HEK293 (cell line): ENCODE measurements around the gene ZGPAT.

Experiments used
- CTCF ChIA-PET: fragments of 350-600 bp; formaldehyde crosslinking; extraction: SDS; loops from one replicate; lab custom pipeline; 2021; ENCODE audit warnings: antibody characterized with exemption; lab: Yijun Ruan, JAX
- POLR2A ChIA-PET: fragments of 300-600 bp; formaldehyde crosslinking; extraction: SDS; loops from one replicate; lab custom pipeline; 2020; ENCODE audit warnings: antibody characterized with exemption, inconsistent platforms; lab: Yijun Ruan, JAX
- H3K27ac ChIP-seq: fragments of 200-500 bp; sonication (Bioruptor generic); 2 replicates; pipeline ENCODE4 v1.5.1; 2014; ENCODE audit warnings: low read depth, low read length, control low read depth, inconsistent platforms; ENCODE audit errors: extremely low read depth
- H3K36me3 ChIP-seq, 2 experiments: fragments of 200-500 bp in 1 of 2; sonication (Bioruptor generic) in 1 of 2; 1 replicate in 1 of 2; 2 replicates in 1 of 2; pipeline ENCODE4 v1.5.1; 2014 to 2017; ENCODE audit warnings: inconsistent platforms in 2 of 2, low read length in 2 of 2; ENCODE audit not compliant: control insufficient read depth in 2 of 2, insufficient read depth in 1 of 2
- H3K4me1 ChIP-seq: fragments of 200-500 bp; sonication (Bioruptor generic); 2 replicates; pipeline ENCODE4 v1.5.1; 2014; ENCODE audit warnings: mild to moderate bottlenecking, low read length, inconsistent platforms; ENCODE audit not compliant: control insufficient read depth, insufficient read depth
- H3K4me3 ChIP-seq: 2 replicates; pipeline ENCODE4 v1.5.1; 2011; ENCODE audit warnings: low read depth, mild to moderate bottlenecking, control low read depth, low read length, moderate library complexity
- H3K9me3 ChIP-seq: fragments of 200-500 bp; sonication (Bioruptor generic); 2 replicates; pipeline ENCODE4 v1.5.1; 2014; ENCODE audit warnings: low read depth, low read length, inconsistent platforms; ENCODE audit not compliant: control insufficient read depth, insufficient read depth
- GLI4 ChIP-seq: fragments of 450-650 bp; formaldehyde crosslinking; IDR thresholded peaks from 2 replicates; pipeline ENCODE4 v1.5.1; 2016; ENCODE audit warnings: missing biosample characterization, missing genetic modification characterization
- GLIS1 ChIP-seq: fragments of 450-650 bp; formaldehyde crosslinking; IDR thresholded peaks from 2 replicates; pipeline ENCODE4 v1.5.1; 2016; ENCODE audit warnings: missing biosample characterization, missing genetic modification characterization
- GLIS2 ChIP-seq: fragments of 450-650 bp; formaldehyde crosslinking; IDR thresholded peaks from 2 replicates; pipeline ENCODE4 v1.5.1; 2016; ENCODE audit warnings: missing biosample characterization, missing genetic modification characterization
- HOXD13 ChIP-seq: sonication (generic); formaldehyde crosslinking; IDR thresholded peaks from 2 replicates; pipeline ENCODE4 v1.8.0; 2022; ENCODE audit warnings: missing genetic modification reagents, borderline replicate concordance
- KLF7 ChIP-seq: fragments of 450-650 bp; formaldehyde crosslinking; IDR thresholded peaks from 2 replicates; pipeline ENCODE4 v1.5.1; 2016; ENCODE audit warnings: missing biosample characterization, missing genetic modification characterization, borderline replicate concordance
- OSR2 ChIP-seq: fragments of 450-650 bp; formaldehyde crosslinking; IDR thresholded peaks from 2 replicates; pipeline ENCODE4 v1.5.1; 2016; ENCODE audit warnings: missing biosample characterization, missing genetic modification characterization
- OVOL3 ChIP-seq: fragments of 450-650 bp; formaldehyde crosslinking; IDR thresholded peaks from 2 replicates; pipeline ENCODE4 v1.5.1; 2016; ENCODE audit warnings: missing biosample characterization, missing genetic modification characterization
- RBAK ChIP-seq: fragments of 450-650 bp; formaldehyde crosslinking; IDR thresholded peaks from 2 replicates; pipeline ENCODE4 v1.5.1; 2016; ENCODE audit warnings: missing biosample characterization, missing genetic modification characterization
- SP3 ChIP-seq: fragments of 450-650 bp; formaldehyde crosslinking; IDR thresholded peaks from 2 replicates; pipeline ENCODE4 v1.5.1; 2016; ENCODE audit warnings: missing biosample characterization, missing genetic modification characterization
- YY2 ChIP-seq: fragments of 450-650 bp; formaldehyde crosslinking; IDR thresholded peaks from 2 replicates; pipeline ENCODE4 v1.5.1; 2016; ENCODE audit warnings: missing biosample characterization, missing genetic modification characterization
- ZFP69B ChIP-seq: fragments of 450-650 bp; formaldehyde crosslinking; IDR thresholded peaks from 2 replicates; pipeline ENCODE4 v1.5.1; 2016; ENCODE audit warnings: missing biosample characterization, missing genetic modification characterization
- ZIC2 ChIP-seq: fragments of 450-650 bp; formaldehyde crosslinking; IDR thresholded peaks from 2 replicates; pipeline ENCODE4 v1.5.1; 2016; ENCODE audit warnings: missing biosample characterization, missing genetic modification characterization
- ZNF114 ChIP-seq: fragments of 450-650 bp; formaldehyde crosslinking; IDR thresholded peaks from 2 replicates; pipeline ENCODE4 v1.5.0; 2017; ENCODE audit warnings: missing biosample characterization, missing genetic modification characterization
- ZNF146 ChIP-seq: fragments of 450-650 bp; formaldehyde crosslinking; IDR thresholded peaks from 2 replicates; pipeline ENCODE4 v1.5.1; 2016; ENCODE audit warnings: missing biosample characterization, missing genetic modification characterization
- ZNF155 ChIP-seq: fragments of 450-650 bp; formaldehyde crosslinking; IDR thresholded peaks from 2 replicates; pipeline ENCODE4 v1.5.1; 2016; ENCODE audit warnings: missing biosample characterization, missing genetic modification characterization
- ZNF24 ChIP-seq: fragments of 450-650 bp; formaldehyde crosslinking; IDR thresholded peaks from 2 replicates; pipeline ENCODE4 v1.5.1; 2016; ENCODE audit warnings: missing biosample characterization, missing genetic modification characterization
- ZNF335 ChIP-seq: fragments of 450-650 bp; formaldehyde crosslinking; conservative IDR thresholded peaks from 2 replicates; pipeline ENCODE4 v1.5.1; 2016; ENCODE audit warnings: missing biosample characterization, missing genetic modification characterization
- ZNF341 ChIP-seq: fragments of 450-650 bp; formaldehyde crosslinking; IDR thresholded peaks from 2 replicates; pipeline ENCODE4; 2016; ENCODE audit warnings: low read depth, missing biosample characterization, missing genetic modification characterization
- ZNF37A ChIP-seq: fragments of 450-650 bp; IDR thresholded peaks from 2 replicates; pipeline ENCODE4 v1.5.1; 2018; ENCODE audit warnings: missing biosample characterization, missing genetic modification characterization
- ZNF398 ChIP-seq: fragments of 450-650 bp; formaldehyde crosslinking; IDR thresholded peaks from 2 replicates; pipeline ENCODE4 v1.5.1; 2017; ENCODE audit warnings: missing biosample characterization, missing genetic modification characterization
- ZNF426 ChIP-seq: fragments of 450-650 bp; formaldehyde crosslinking; IDR thresholded peaks from 2 replicates; pipeline ENCODE4 v1.5.1; 2017; ENCODE audit warnings: missing biosample characterization, missing genetic modification characterization, mild to moderate bottlenecking, inconsistent platforms, moderate library complexity
- ZNF433 ChIP-seq: fragments of 450-650 bp; formaldehyde crosslinking; IDR thresholded peaks from 2 replicates; pipeline ENCODE4 v1.5.1; 2016; ENCODE audit warnings: missing biosample characterization, missing genetic modification characterization, low read depth
- ZNF510 ChIP-seq: fragments of 450-650 bp; formaldehyde crosslinking; IDR thresholded peaks from 2 replicates; pipeline ENCODE4 v1.5.1; 2018; ENCODE audit warnings: mild to moderate bottlenecking, missing genetic modification characterization, missing biosample characterization; ENCODE audit not compliant: insufficient replicate concordance
- ZNF530 ChIP-seq: fragments of 450-650 bp; formaldehyde crosslinking; IDR thresholded peaks from 2 replicates; pipeline ENCODE4 v1.5.1; 2016; ENCODE audit warnings: low read depth, missing biosample characterization, missing genetic modification characterization
- ZNF621 ChIP-seq: fragments of 450-650 bp; formaldehyde crosslinking; IDR thresholded peaks from 2 replicates; pipeline ENCODE4 v1.5.1; 2017; ENCODE audit warnings: missing biosample characterization, missing genetic modification characterization
- ZNF623 ChIP-seq: fragments of 450-650 bp; formaldehyde crosslinking; IDR thresholded peaks from 2 replicates; pipeline ENCODE4 v1.5.1; 2016; ENCODE audit warnings: missing biosample characterization, missing genetic modification characterization
- ZNF624 ChIP-seq: fragments of 450-650 bp; formaldehyde crosslinking; IDR thresholded peaks from 2 replicates; pipeline ENCODE4 v1.5.1; 2017; ENCODE audit warnings: missing biosample characterization, missing genetic modification characterization
- ZNF639 ChIP-seq: fragments of 450-650 bp; formaldehyde crosslinking; IDR thresholded peaks from 2 replicates; pipeline ENCODE4 v1.5.1; 2016; ENCODE audit warnings: missing biosample characterization, missing genetic modification characterization
- ZNF658 ChIP-seq: fragments of 450-650 bp; formaldehyde crosslinking; IDR thresholded peaks from 2 replicates; pipeline ENCODE4; 2016; ENCODE audit warnings: missing biosample characterization, missing genetic modification characterization
- ZNF660 ChIP-seq: fragments of 450-650 bp; IDR thresholded peaks from 2 replicates; pipeline ENCODE4 v1.5.1; 2018; ENCODE audit warnings: missing biosample characterization, mild to moderate bottlenecking, missing genetic modification characterization
- ZNF776 ChIP-seq: fragments of 450-650 bp; formaldehyde crosslinking; IDR thresholded peaks from 2 replicates; pipeline ENCODE4 v1.5.0; 2017; ENCODE audit warnings: missing biosample characterization, missing genetic modification characterization, borderline replicate concordance
- ZNF837 ChIP-seq: fragments of 450-650 bp; formaldehyde crosslinking; IDR thresholded peaks from 2 replicates; pipeline ENCODE4 v1.5.1; 2016; ENCODE audit warnings: missing biosample characterization, missing genetic modification characterization
- ZSCAN18 ChIP-seq: fragments of 450-650 bp; formaldehyde crosslinking; IDR thresholded peaks from 2 replicates; pipeline ENCODE4 v1.5.1; 2016; ENCODE audit warnings: missing biosample characterization, missing genetic modification characterization
- ZXDB ChIP-seq: fragments of 450-650 bp; formaldehyde crosslinking; IDR thresholded peaks from 2 replicates; pipeline ENCODE4 v1.5.1; 2016; ENCODE audit warnings: missing biosample characterization, missing genetic modification characterization

ZGPAT gene

GRCh38 chr20:63664861-63665594, 42.8 kb upstream of the ZGPAT start (continued):
- TF ChIP-seq OSR2 (no peak), GLI4 (tag by site-specific recombination) (no peak), GLIS2 (tag by site-specific recombination) (peak; percentile 61), ZNF624 (tag by site-specific recombination) (no peak), ZNF658 (tag by site-specific recombination) (no peak), ZXDB (tag by site-specific recombination) (no peak), ZNF398 (no peak), ZNF426 (tag by site-specific recombination) (no peak), ZNF510 (no peak), ZNF530 (tag by site-specific recombination) (no peak), HOXD13 (no peak), SP3 (tag by site-specific recombination) (no peak), ZIC2 (tag by site-specific recombination) (peak; percentile 68), ZNF335 (tag by site-specific recombination) (0 out of 2 replicates have a peak, but pooled peaks have one; percentile 20), GLIS1 (tag by site-specific recombination) (peak; percentile 52)
- TF ChIP-seq, all 188 proteins: peak for 6

GRCh38 chr20:63665708-63666107, 42.1 kb upstream of the ZGPAT start:
- peaks cover 3 to 88% of the 10 kb centered on the region in 2 experiments; a peak in 2 of 3 replicates for H3K36me3 ChIP-seq
- no peaks in the 10 kb centered on the region for H3K4me1 ChIP-seq
- ChIA-PET CTCF (no interaction called here), POLR2A (interaction anchor here (0.5 to 1.3 kb wide), 3 partner anchors 24 to 1189 kb away, joined by 3 read pairs; no protein-coding TSS in a partner anchor)
- H3K27ac ChIP-seq, result no peak overlapping the region
- no peak for TF ChIP-seq KLF7 (tag by site-specific recombination)
- no peak for TF ChIP-seq ZNF433 (tag by site-specific recombination)
- no peak for TF ChIP-seq ZNF639 (tag by site-specific recombination)
- TF ChIP-seq ZSCAN18, result no peak
- no peak for TF ChIP-seq YY2 (tag by site-specific recombination)
- no peak for TF ChIP-seq ZNF623 (tag by site-specific recombination)
- no peak for TF ChIP-seq ZNF776 (tag by site-specific recombination)
- TF ChIP-seq ZNF530 (tag by site-specific recombination), result no peak
- TF ChIP-seq ZNF837 (tag by site-specific recombination), result no peak
- TF ChIP-seq ZNF114 (tag by site-specific recombination), result no peak
- no peak for TF ChIP-seq ZNF341
- no peak for TF ChIP-seq OVOL3 (tag by site-specific recombination)
- no peak for TF ChIP-seq ZNF146
- TF ChIP-seq ZNF37A, result no peak
- no peak for TF ChIP-seq ZNF24 (tag by site-specific recombination)
- no peak for TF ChIP-seq ZNF660
- TF ChIP-seq ZNF155 (tag by site-specific recombination), result no peak
- TF ChIP-seq ZFP69B (tag by site-specific recombination), result no peak
- TF ChIP-seq ZNF621 (tag by site-specific recombination), result no peak
- TF ChIP-seq RBAK (tag by site-specific recombination), result no peak
- H3K9me3 ChIP-seq, result no peaks in the 10 kb centered on the region
- H3K4me3 ChIP-seq, result no peak overlapping the region
